ENCODE results near the gene CASR. TPM values are rescaled to one million over a fixed set of nuclear protein-coding genes. Genes with fewer than 3 reads are reported as not detected.

CASR gene
- polyA plus RNA-seq, 1 of the 3 experiments (the other 2 are of a cell fraction): not detected

- H3K27me3 ChIP-seq (ENCODE audit: insufficient read depth): no peaks in the 10 kb centered on the region; the same call in 1 of the 2 replicates
- H3K27ac ChIP-seq (ENCODE audit: low read depth in 2 of 2, low read length in 1 of 2): no peak overlapping the region
- no peak overlapping the region for H3K4me3 ChIP-seq (ENCODE audit: low read depth in 2 of 2, low read length in 1 of 2)
- H3K4me1 ChIP-seq (ENCODE audit: control insufficient read depth in 1 of 2, insufficient read depth in 2 of 2, low read depth in 1 of 2, low read length in 1 of 2): no peaks in the 10 kb centered on the region; a peak in 1 of 4 replicates
- H3K79me2 ChIP-seq (ENCODE audit: insufficient read depth): no peaks in the 10 kb centered on the region
- ChIA-PET POLR2A (no interaction called here), CTCF (no interaction called here)
- no peaks in the 10 kb centered on the region; the same call in 1 of the 2 replicates for H3K9me3 ChIP-seq
- H3K9ac ChIP-seq: no peak overlapping the region
- H3K9me2 ChIP-seq: no peaks in the 10 kb centered on the region
- H3F3A ChIP-seq (replicated peaks; ENCODE audit: insufficient read depth): no peaks in the 10 kb centered on the region
- H3K4me2 ChIP-seq: no peak overlapping the region
- TF ChIP-seq RAD21 (IDR thresholded peaks at IDR 0.05; ENCODE audit: low read length) (no peak), RFX5 (IDR thresholded peaks at IDR 0.05; ENCODE audit: low read length) (no peak)
- H4K20me1 ChIP-seq (ENCODE audit: insufficient read depth): no peaks in the 10 kb centered on the region
- no peak overlapping the region for H2AFZ ChIP-seq (ENCODE audit: low read depth)
- WGBS (ENCODE audit: low lambda C conversion rate): 36% methylated on average over 2 of the region's 2 CpGs
- no peaks in the 10 kb centered on the region for H3K36me3 ChIP-seq (replicated peaks in 1 of 2; ENCODE audit: control insufficient read depth in 1 of 2, insufficient read depth in 2 of 2, low read length in 1 of 2)
- DNase-seq: no peak
Observed at GRCh38 chr3:122298239-122298638, 114.8 kb downstream of the CASR start.

GRCh38 chr3:122299215-122299614 lies 115.7 kb downstream of the CASR start:
- POLR2A ChIA-PET: no interaction called here

GRCh38 chr3:122299872-122300460 lies 116.5 kb downstream of the CASR start:
- Histone ChIP-seq H4K20me1 (ENCODE audit: insufficient read depth) (no peaks in the 10 kb centered on the region), H3K4me2 (no peak overlapping the region), H3F3A (replicated peaks; ENCODE audit: insufficient read depth) (no peaks in the 10 kb centered on the region), H3K4me3 (ENCODE audit: low read depth in 2 of 2, low read length in 1 of 2) (no peak overlapping the region), H3K9ac (no peak overlapping the region), H3K79me2 (ENCODE audit: insufficient read depth) (no peaks in the 10 kb centered on the region), H3K36me3 (replicated peaks in 1 of 2; ENCODE audit: control insufficient read depth in 1 of 2, insufficient read depth in 2 of 2, low read length in 1 of 2) (no peaks in the 10 kb centered on the region), H3K9me2 (no peaks in the 10 kb centered on the region), H3K9me3 (no peaks in the 10 kb centered on the region; the same call in 1 of the 2 replicates), H2AFZ (ENCODE audit: low read depth) (no peak overlapping the region), H3K27ac (ENCODE audit: low read depth in 2 of 2, low read length in 1 of 2) (no peak overlapping the region), H3K4me1 (ENCODE audit: control insufficient read depth in 1 of 2, insufficient read depth in 2 of 2, low read depth in 1 of 2, low read length in 1 of 2) (no peaks in the 10 kb centered on the region; a peak in 1 of 4 replicates), H3K27me3 (ENCODE audit: insufficient read depth) (no peaks in the 10 kb centered on the region)
- WGBS (ENCODE audit: low lambda C conversion rate): 56% methylated on average over 12 of the region's 12 CpGs
- CTCF ChIA-PET: interaction anchor here (0.7 to 1.3 kb wide), 2 partner anchors 13 to 23 kb away, joined by 3 to 5 read pairs; no protein-coding TSS in a partner anchor
- TF ChIP-seq ELF1 (IDR thresholded peaks at IDR 0.05) (no peak), USF1 (IDR thresholded peaks at IDR 0.05; ENCODE audit: borderline replicate concordance, low read depth) (no peak), NRF1 (IDR thresholded peaks at IDR 0.05; ENCODE audit: low read depth, low read length) (no peak), FOXJ3 (CRISPR knock-in tag; IDR thresholded peaks at IDR 0.05) (no peak), FOSL2 (IDR thresholded peaks at IDR 0.05; ENCODE audit: borderline replicate concordance, low read depth) (no peak), ZBTB33 (IDR thresholded peaks at IDR 0.05; ENCODE audit: borderline replicate concordance, low read depth) (no peak), NFIC (IDR thresholded peaks at IDR 0.05; ENCODE audit: borderline replicate concordance) (no peak), CHD2 (IDR thresholded peaks at IDR 0.05; ENCODE audit: low read length, partially characterized antibody) (no peak), TAF1 (IDR thresholded peaks at IDR 0.05; ENCODE audit: borderline replicate concordance, low read depth, low read length) (no peak), CTCF (IDR thresholded peaks at IDR 0.05) (peak; percentile 52), SMC3 (IDR thresholded peaks at IDR 0.05; ENCODE audit: low read depth, low read length) (no peak), RAD21 (IDR thresholded peaks at IDR 0.05; ENCODE audit: low read length) (peak; percentile 47; the same call in 1 of the 2 replicates)
- DNase-seq: peak; percentile 24
- POLR2A ChIA-PET: no interaction called here

More at GRCh38 chr3:122299215-122299614, 115.7 kb downstream of the CASR start:
- H3K9me3 ChIP-seq: no peaks in the 10 kb centered on the region; the same call in 1 of the 2 replicates
- no peaks in the 10 kb centered on the region for H3K9me2 ChIP-seq
- H3F3A ChIP-seq (replicated peaks; ENCODE audit: insufficient read depth): no peaks in the 10 kb centered on the region
- no peaks in the 10 kb centered on the region for H3K36me3 ChIP-seq (replicated peaks in 1 of 2; ENCODE audit: control insufficient read depth in 1 of 2, insufficient read depth in 2 of 2, low read length in 1 of 2)
- no peaks in the 10 kb centered on the region for H4K20me1 ChIP-seq (ENCODE audit: insufficient read depth)
- H3K79me2 ChIP-seq (ENCODE audit: insufficient read depth): no peaks in the 10 kb centered on the region
- H3K4me2 ChIP-seq: no peak overlapping the region
- no peak overlapping the region for H2AFZ ChIP-seq (ENCODE audit: low read depth)
- CTCF ChIA-PET: no interaction called here
- no peak overlapping the region for H3K9ac ChIP-seq
- H3K27me3 ChIP-seq (ENCODE audit: insufficient read depth): no peaks in the 10 kb centered on the region
- no peak overlapping the region for H3K27ac ChIP-seq (ENCODE audit: low read depth in 2 of 2, low read length in 1 of 2)
- DNase-seq: no peak
- TF ChIP-seq JUND (IDR thresholded peaks at IDR 0.05) (no peak), FOXJ3 (CRISPR knock-in tag; IDR thresholded peaks at IDR 0.05) (no peak)
- H3K4me1 ChIP-seq (ENCODE audit: control insufficient read depth in 1 of 2, insufficient read depth in 2 of 2, low read depth in 1 of 2, low read length in 1 of 2): no peaks in the 10 kb centered on the region; a peak in 1 of 4 replicates
- H3K4me3 ChIP-seq (ENCODE audit: low read depth in 2 of 2, low read length in 1 of 2): no peak overlapping the region
